HepG2 (cell line): Measurements from ENCODE around the gene EPHA6. TPM values are rescaled to one million over a fixed set of nuclear protein-coding genes. Genes with fewer than 3 reads are reported as not detected.

Experiments
- CSRNP2 ChIP-seq: sonication (generic); formaldehyde crosslinking; conservative IDR thresholded peaks from 2 replicates; pipeline ENCODE4 v1.8.0; 2022; ENCODE audit warnings: low read depth, missing genetic modification reagents
- FUBP1 ChIP-seq: sonication (generic); formaldehyde crosslinking; IDR thresholded peaks from 2 replicates; pipeline ENCODE4 v1.5.1; 2020; ENCODE audit warnings: missing genetic modification reagents, mild to moderate bottlenecking, borderline replicate concordance
- RBM22 ChIP-seq: fragments of 200-400 bp; formaldehyde crosslinking; optimal IDR thresholded peaks from 2 replicates; pipeline ENCODE3; 2017; ENCODE audit warnings: mild to moderate bottlenecking, low read length, moderate library complexity
- REL ChIP-seq: sonication (generic); formaldehyde crosslinking; conservative IDR thresholded peaks from 2 replicates; pipeline ENCODE4 v1.8.0; 2022; ENCODE audit warnings: mild to moderate bottlenecking, missing genetic modification reagents, moderate library complexity
- YEATS2 ChIP-seq: sonication (generic); formaldehyde crosslinking; IDR thresholded peaks from 2 replicates; pipeline ENCODE4 v1.4.0; 2020; ENCODE audit warnings: missing genetic modification reagents, borderline replicate concordance
- polyA plus RNA-seq, 8 experiments: library from polyadenylated mRNA; depleted of rRNA in 3 of 8; stranded (reverse) in 7 of 8; unstranded in 1 of 8; fragments of >200 nt; fragmentation: Illumina TruSeq in 4 of 8; extraction: Trizol in 4 of 8; gene quantifications; 2 replicates each; pipeline versions ENCODE4 v1.2.1 to v1.2.3, GENCODE V29; 2011 to 2016; ENCODE audit warnings: low read depth in 4 of 8, missing spikeins in 1 of 8, mixed read lengths in 1 of 8; ENCODE audit not compliant: insufficient read depth in 1 of 8
- total RNA-seq, 5 experiments: library from RNA; depleted of rRNA; stranded (reverse); fragments of >200 nt; fragmentation: Illumina TruSeq; extraction: Trizol; gene quantifications; 2 replicates each; pipeline ENCODE4 v1.2.3, GENCODE V29; 2016; ENCODE audit warnings: low read depth in 1 of 5
- TF ChIP-seq, protein P1 (sequence below): sonication (generic); formaldehyde crosslinking; IDR thresholded peaks from 2 replicates; pipeline ENCODE4 v1.8.0; 2022; ENCODE audit warnings: mild to moderate bottlenecking, missing genetic modification reagents, moderate library complexity
- TF ChIP-seq, protein P2 (sequence below): sonication (generic); formaldehyde crosslinking; IDR thresholded peaks from 2 replicates; pipeline ENCODE4 v1.4.0; 2020; ENCODE audit warnings: missing genetic modification reagents

EPHA6 gene
- total and polyA plus RNA-seq, 2 of the 13 experiments (the other 11 are each of a cell fraction or from before 2014, with no cell fraction given) = not detected

- TF ChIP-seq, protein P1, sequence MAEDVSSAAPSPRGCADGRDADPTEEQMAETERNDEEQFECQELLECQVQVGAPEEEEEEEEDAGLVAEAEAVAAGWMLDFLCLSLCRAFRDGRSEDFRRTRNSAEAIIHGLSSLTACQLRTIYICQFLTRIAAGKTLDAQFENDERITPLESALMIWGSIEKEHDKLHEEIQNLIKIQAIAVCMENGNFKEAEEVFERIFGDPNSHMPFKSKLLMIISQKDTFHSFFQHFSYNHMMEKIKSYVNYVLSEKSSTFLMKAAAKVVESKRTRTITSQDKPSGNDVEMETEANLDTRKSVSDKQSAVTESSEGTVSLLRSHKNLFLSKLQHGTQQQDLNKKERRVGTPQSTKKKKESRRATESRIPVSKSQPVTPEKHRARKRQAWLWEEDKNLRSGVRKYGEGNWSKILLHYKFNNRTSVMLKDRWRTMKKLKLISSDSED (CRISPR knock-in tag) = no peak
- TF ChIP-seq FUBP1 (CRISPR knock-in tag) = no peak
- TF ChIP-seq, protein P2, sequence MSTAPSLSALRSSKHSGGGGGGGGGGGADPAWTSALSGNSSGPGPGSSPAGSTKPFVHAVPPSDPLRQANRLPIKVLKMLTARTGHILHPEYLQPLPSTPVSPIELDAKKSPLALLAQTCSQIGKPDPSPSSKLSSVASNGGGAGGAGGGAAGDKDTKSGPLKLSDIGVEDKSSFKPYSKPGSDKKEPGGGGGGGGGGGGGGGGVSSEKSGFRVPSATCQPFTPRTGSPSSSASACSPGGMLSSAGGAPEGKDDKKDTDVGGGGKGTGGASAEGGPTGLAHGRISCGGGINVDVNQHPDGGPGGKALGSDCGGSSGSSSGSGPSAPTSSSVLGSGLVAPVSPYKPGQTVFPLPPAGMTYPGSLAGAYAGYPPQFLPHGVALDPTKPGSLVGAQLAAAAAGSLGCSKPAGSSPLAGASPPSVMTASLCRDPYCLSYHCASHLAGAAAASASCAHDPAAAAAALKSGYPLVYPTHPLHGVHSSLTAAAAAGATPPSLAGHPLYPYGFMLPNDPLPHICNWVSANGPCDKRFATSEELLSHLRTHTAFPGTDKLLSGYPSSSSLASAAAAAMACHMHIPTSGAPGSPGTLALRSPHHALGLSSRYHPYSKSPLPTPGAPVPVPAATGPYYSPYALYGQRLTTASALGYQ = no peak
- no peak for TF ChIP-seq RBM22
- TF ChIP-seq YEATS2 (CRISPR knock-in tag) = no peak
- TF ChIP-seq CSRNP2 = no peak
- no peak for TF ChIP-seq REL (CRISPR knock-in tag)
Measured at GRCh38 chr3:97161169-97161568, 346.8 kb downstream of the EPHA6 start (continued).
